ENCODE data around the gene PRDM2.

DNA sequence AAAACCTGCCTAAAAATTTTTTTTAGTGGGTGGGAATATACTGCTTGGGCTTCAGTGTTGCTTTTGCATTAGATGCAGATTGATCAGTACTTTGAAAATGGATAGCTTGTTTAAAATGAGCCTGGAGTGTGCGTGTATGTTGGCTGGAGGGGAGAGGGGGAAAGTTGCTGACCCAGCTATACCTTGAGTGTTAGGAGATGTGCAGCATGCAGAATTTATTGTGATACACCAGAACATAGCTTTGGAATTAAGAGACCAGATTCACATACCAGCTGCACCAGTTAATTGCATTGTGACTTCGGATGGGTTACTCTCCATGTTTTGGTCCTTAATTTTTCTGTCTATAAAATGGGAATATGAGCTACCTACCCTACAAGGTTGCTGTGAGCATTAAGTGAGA lies 60.4 kb downstream of the PRDM2 start:
- TF ChIP-seq, protein P1, sequence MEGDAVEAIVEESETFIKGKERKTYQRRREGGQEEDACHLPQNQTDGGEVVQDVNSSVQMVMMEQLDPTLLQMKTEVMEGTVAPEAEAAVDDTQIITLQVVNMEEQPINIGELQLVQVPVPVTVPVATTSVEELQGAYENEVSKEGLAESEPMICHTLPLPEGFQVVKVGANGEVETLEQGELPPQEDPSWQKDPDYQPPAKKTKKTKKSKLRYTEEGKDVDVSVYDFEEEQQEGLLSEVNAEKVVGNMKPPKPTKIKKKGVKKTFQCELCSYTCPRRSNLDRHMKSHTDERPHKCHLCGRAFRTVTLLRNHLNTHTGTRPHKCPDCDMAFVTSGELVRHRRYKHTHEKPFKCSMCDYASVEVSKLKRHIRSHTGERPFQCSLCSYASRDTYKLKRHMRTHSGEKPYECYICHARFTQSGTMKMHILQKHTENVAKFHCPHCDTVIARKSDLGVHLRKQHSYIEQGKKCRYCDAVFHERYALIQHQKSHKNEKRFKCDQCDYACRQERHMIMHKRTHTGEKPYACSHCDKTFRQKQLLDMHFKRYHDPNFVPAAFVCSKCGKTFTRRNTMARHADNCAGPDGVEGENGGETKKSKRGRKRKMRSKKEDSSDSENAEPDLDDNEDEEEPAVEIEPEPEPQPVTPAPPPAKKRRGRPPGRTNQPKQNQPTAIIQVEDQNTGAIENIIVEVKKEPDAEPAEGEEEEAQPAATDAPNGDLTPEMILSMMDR (IDR thresholded peaks at IDR 0.05), result no peak
- no peak for TF ChIP-seq POLR2A (IDR thresholded peaks at IDR 0.05)

Data from Peyer's patch (tissue), 4 donors.